Measurements from ENCODE around the gene INPP5D. TPM values are rescaled to one million over a fixed set of nuclear protein-coding genes. Genes with fewer than 3 reads are reported as not detected.
A peak's percentile ranks its signal among the peaks of the same experiment; 100 is the strongest.
"Not testable (repeated sequence)": the region's sequence is repeated elsewhere in the genome, so short reads cannot be mapped to it uniquely, and the experiment has no call there.

INPP5D gene
- total and polyA plus RNA-seq, 2 donors, result 26.6 to 42.0 TPM

DNA sequence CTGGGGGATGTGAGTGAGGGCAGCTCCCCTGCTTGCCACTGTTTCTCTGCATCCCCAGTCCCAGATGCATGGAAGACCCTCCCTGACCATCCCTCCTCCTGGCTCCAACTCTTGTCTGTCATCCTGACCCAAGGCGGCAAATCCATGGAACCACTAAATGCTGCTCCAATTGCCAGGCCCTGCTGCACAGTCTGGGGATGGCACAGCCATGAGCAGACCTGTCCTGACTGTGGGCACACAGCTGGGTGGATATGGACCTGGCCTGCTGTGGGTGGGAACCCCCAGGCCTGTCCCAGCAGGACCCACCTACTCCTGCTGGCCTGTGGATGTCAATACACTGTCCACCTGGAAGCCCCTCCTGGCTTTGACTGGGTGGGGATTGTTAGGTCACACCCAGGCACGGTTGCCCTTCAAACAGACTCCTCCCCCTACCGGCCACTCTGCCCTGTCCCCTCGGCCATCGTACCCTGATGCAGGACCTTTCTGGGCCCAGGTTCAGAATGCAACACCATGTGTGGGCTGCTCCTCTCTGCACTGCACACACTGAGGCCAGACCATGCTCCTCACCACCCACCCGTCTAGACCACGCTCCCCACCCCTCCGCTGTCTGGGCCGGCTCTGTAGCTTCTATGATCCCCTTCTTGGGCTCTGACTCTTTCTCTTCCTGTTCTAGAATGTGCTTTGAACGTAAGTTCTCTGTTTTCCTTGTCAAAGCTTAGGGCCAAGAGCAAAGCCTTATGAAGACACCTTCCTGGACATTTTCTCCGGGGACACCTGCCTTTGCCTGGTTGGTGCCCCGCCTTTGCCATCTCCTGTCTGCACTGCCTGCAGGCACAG lies 57.9 kb downstream of the INPP5D start:
- H3K9me3 ChIP-seq (ENCODE audit: control insufficient read depth in 2 of 2, insufficient read depth in 1 of 2, low read length in 1 of 2), result peaks cover 0 to 5% of the 10 kb centered on the region in 2 donors
- H3K4me3 ChIP-seq (ENCODE audit: low read length in 2 of 2), result no peak overlapping the region
- H3K4me1 ChIP-seq (ENCODE audit: control insufficient read depth in 2 of 2, insufficient read depth in 2 of 2, low read length in 2 of 2), result peaks cover 42 to 59% of the 10 kb centered on the region in 2 donors
- H3K27ac ChIP-seq (ENCODE audit: low read depth in 1 of 2, low read length in 1 of 2), result peak overlapping the region; percentile 25 to 58
- 82% methylated on average over 12 of the region's 12 CpGs for WGBS
- H3K27me3 ChIP-seq (ENCODE audit: control insufficient read depth in 2 of 2, insufficient read depth in 1 of 2, low read length in 1 of 2), result no peaks in the 10 kb centered on the region
- H3K36me3 ChIP-seq (ENCODE audit: control insufficient read depth in 2 of 2, insufficient read depth in 2 of 2, low read length in 1 of 2), result peaks cover 12 to 23% of the 10 kb centered on the region in 2 donors
- DNase-seq (ENCODE audit: low read depth in 6 of 9, low spot score in 9 of 9), result peak in 1 of 9 donors; percentile 58

GRCh38 chr2:233118648-233119000 lies 58.5 kb downstream of the INPP5D start:
- peaks cover 0 to 5% of the 10 kb centered on the region in 2 donors for H3K9me3 ChIP-seq (ENCODE audit: control insufficient read depth in 2 of 2, insufficient read depth in 1 of 2, low read length in 1 of 2)
- no peak overlapping the region for H3K4me3 ChIP-seq (ENCODE audit: low read length in 2 of 2)
- no peak for DNase-seq (ENCODE audit: low read depth in 6 of 9, low spot score in 9 of 9)
- peaks cover 37 to 53% of the 10 kb centered on the region in 2 donors for H3K4me1 ChIP-seq (ENCODE audit: control insufficient read depth in 2 of 2, insufficient read depth in 2 of 2, low read length in 2 of 2)
- peaks cover 15 to 26% of the 10 kb centered on the region in 2 donors for H3K36me3 ChIP-seq (ENCODE audit: control insufficient read depth in 2 of 2, insufficient read depth in 2 of 2, low read length in 1 of 2)
- 92% methylated on average over 9 of the region's 9 CpGs for WGBS
- H3K27ac ChIP-seq (ENCODE audit: low read depth in 1 of 2, low read length in 1 of 2), result peak overlapping the region in 1 of 2 donors; percentile 32
- no peaks in the 10 kb centered on the region for H3K27me3 ChIP-seq (ENCODE audit: control insufficient read depth in 2 of 2, insufficient read depth in 1 of 2, low read length in 1 of 2)

- Histone ChIP-seq H3K27ac (ENCODE audit: low read depth in 1 of 2, low read length in 1 of 2) (no peak overlapping the region), H3K4me3 (ENCODE audit: low read length in 2 of 2) (no peak overlapping the region), H3K4me1 (ENCODE audit: control insufficient read depth in 2 of 2, insufficient read depth in 2 of 2, low read length in 2 of 2) (peaks cover 35 to 50% of the 10 kb centered on the region in 2 donors), H3K36me3 (ENCODE audit: control insufficient read depth in 2 of 2, insufficient read depth in 2 of 2, low read length in 1 of 2) (peaks cover 17 to 31% of the 10 kb centered on the region in 2 donors), H3K27me3 (ENCODE audit: control insufficient read depth in 2 of 2, insufficient read depth in 1 of 2, low read length in 1 of 2) (no peaks in the 10 kb centered on the region), H3K9me3 (ENCODE audit: control insufficient read depth in 2 of 2, insufficient read depth in 1 of 2, low read length in 1 of 2) (peaks cover 0 to 5% of the 10 kb centered on the region in 2 donors)
- DNase-seq (ENCODE audit: low read depth in 6 of 9, low spot score in 9 of 9), result no peak
- 91% methylated on average over 8 of the region's 8 CpGs for WGBS
Observed at GRCh38 chr2:233119123-233119522, 59.0 kb downstream of the INPP5D start.

GRCh38 chr2:233119806-233120205 lies 59.7 kb downstream of the INPP5D start:
- Histone ChIP-seq H3K4me1 (ENCODE audit: control insufficient read depth in 2 of 2, insufficient read depth in 2 of 2, low read length in 2 of 2) (peaks cover 28 to 49% of the 10 kb centered on the region in 2 donors), H3K9me3 (ENCODE audit: control insufficient read depth in 2 of 2, insufficient read depth in 1 of 2, low read length in 1 of 2) (peaks cover 0 to 5% of the 10 kb centered on the region in 2 donors), H3K4me3 (ENCODE audit: low read length in 2 of 2) (no peak overlapping the region), H3K27ac (ENCODE audit: low read depth in 1 of 2, low read length in 1 of 2) (no peak overlapping the region), H3K36me3 (ENCODE audit: control insufficient read depth in 2 of 2, insufficient read depth in 2 of 2, low read length in 1 of 2) (peaks cover 24 to 38% of the 10 kb centered on the region in 2 donors), H3K27me3 (ENCODE audit: control insufficient read depth in 2 of 2, insufficient read depth in 1 of 2, low read length in 1 of 2) (no peaks in the 10 kb centered on the region)
- 97% methylated on average over 7 of the region's 7 CpGs for WGBS
- no peak for DNase-seq (ENCODE audit: low read depth in 6 of 9, low spot score in 9 of 9)

DNA sequence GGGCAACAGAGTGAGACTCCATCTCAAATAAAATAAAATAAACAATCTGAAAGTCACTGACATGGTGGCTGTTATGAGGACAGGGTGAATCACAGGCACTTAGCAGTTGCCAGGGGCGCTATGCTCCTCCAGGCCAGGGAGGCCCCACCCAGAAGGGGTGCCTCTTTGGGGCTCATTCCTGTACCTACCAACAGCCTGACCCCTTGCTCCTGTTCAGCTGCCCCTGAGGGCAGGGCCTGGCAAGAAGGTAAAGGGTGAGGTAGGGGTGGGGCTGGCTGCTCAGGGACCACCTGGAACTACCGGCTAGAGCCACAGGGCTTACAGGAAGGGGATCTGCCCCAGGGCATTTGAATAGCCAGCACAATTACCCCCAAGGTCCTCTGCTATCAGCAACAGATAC lies 60.3 kb downstream of the INPP5D start:
- no peak for DNase-seq (ENCODE audit: low read depth in 6 of 9, low spot score in 9 of 9)
- H3K4me1 ChIP-seq (ENCODE audit: control insufficient read depth in 2 of 2, insufficient read depth in 2 of 2, low read length in 2 of 2), result peaks cover 22 to 44% of the 10 kb centered on the region in 2 donors
- 96% methylated on average over 2 of the region's 2 CpGs for WGBS
- peaks cover 0 to 5% of the 10 kb centered on the region in 2 donors for H3K9me3 ChIP-seq (ENCODE audit: control insufficient read depth in 2 of 2, insufficient read depth in 1 of 2, low read length in 1 of 2)
- H3K4me3 ChIP-seq (ENCODE audit: low read length in 2 of 2), result no peak overlapping the region
- H3K27me3 ChIP-seq (ENCODE audit: control insufficient read depth in 2 of 2, insufficient read depth in 1 of 2, low read length in 1 of 2), result no peaks in the 10 kb centered on the region
- H3K27ac ChIP-seq (ENCODE audit: low read depth in 1 of 2, low read length in 1 of 2), result no peak overlapping the region
- peaks cover 30 to 42% of the 10 kb centered on the region in 2 donors for H3K36me3 ChIP-seq (ENCODE audit: control insufficient read depth in 2 of 2, insufficient read depth in 2 of 2, low read length in 1 of 2)

- H3K9me3 ChIP-seq (ENCODE audit: control insufficient read depth in 2 of 2, insufficient read depth in 1 of 2, low read length in 1 of 2), result peaks cover 0 to 5% of the 10 kb centered on the region in 2 donors
- H3K36me3 ChIP-seq (ENCODE audit: control insufficient read depth in 2 of 2, insufficient read depth in 2 of 2, low read length in 1 of 2), result peaks cover 44 to 53% of the 10 kb centered on the region in 2 donors
- DNase-seq (ENCODE audit: low read depth in 6 of 9, low spot score in 9 of 9), result no peak
- WGBS, result 95% methylated on average over 13 of the region's 13 CpGs
- H3K4me1 ChIP-seq (ENCODE audit: control insufficient read depth in 2 of 2, insufficient read depth in 2 of 2, low read length in 2 of 2), result peaks cover 16 to 30% of the 10 kb centered on the region in 2 donors
- no peaks in the 10 kb centered on the region for H3K27me3 ChIP-seq (ENCODE audit: control insufficient read depth in 2 of 2, insufficient read depth in 1 of 2, low read length in 1 of 2)
- H3K27ac ChIP-seq (ENCODE audit: low read depth in 1 of 2, low read length in 1 of 2), result no peak overlapping the region
- no peak overlapping the region for H3K4me3 ChIP-seq (ENCODE audit: low read length in 2 of 2)
Observed at GRCh38 chr2:233121856-233122255, 61.7 kb downstream of the INPP5D start.

DNA sequence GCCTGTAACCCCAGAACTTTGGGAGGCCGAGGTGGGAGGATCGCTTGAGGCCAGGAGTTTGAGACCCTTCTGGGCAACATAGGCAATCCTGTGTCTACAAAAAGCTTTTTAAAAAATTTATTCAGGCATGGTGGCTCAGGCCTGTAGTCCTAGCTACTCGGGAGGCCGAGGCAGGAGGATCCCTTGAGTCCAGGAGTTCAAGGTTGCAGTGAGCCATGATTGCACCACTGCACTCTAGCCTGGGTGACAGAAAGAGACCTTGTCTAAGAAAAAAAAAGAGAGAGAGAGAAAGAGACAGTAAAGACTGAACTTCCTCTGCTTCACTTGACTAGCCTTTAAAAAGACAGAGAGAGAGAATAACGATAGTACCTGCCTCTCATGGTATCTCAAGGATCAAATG lies 62.4 kb downstream of the INPP5D start:
- H3K9me3 ChIP-seq (ENCODE audit: control insufficient read depth in 2 of 2, insufficient read depth in 1 of 2, low read length in 1 of 2), result peaks cover 0 to 5% of the 10 kb centered on the region in 2 donors
- no peak overlapping the region for H3K4me3 ChIP-seq (ENCODE audit: low read length in 2 of 2)
- no peak for DNase-seq (ENCODE audit: low read depth in 6 of 9, low spot score in 9 of 9)
- no peak overlapping the region for H3K27ac ChIP-seq (ENCODE audit: low read depth in 1 of 2, low read length in 1 of 2)
- H3K4me1 ChIP-seq (ENCODE audit: control insufficient read depth in 2 of 2, insufficient read depth in 2 of 2, low read length in 2 of 2), result peaks cover 9 to 23% of the 10 kb centered on the region in 2 donors
- H3K36me3 ChIP-seq (ENCODE audit: control insufficient read depth in 2 of 2, insufficient read depth in 2 of 2, low read length in 1 of 2), result peaks cover 50 to 56% of the 10 kb centered on the region in 2 donors
- H3K27me3 ChIP-seq (ENCODE audit: control insufficient read depth in 2 of 2, insufficient read depth in 1 of 2, low read length in 1 of 2), result no peaks in the 10 kb centered on the region
- 96% methylated on average over 5 of the region's 5 CpGs for WGBS

- H3K4me3 ChIP-seq (ENCODE audit: low read length in 2 of 2); H3K27ac ChIP-seq (ENCODE audit: low read depth in 1 of 2, low read length in 1 of 2); DNase-seq (ENCODE audit: low read depth in 6 of 9, low spot score in 9 of 9); H3K9me3 ChIP-seq (ENCODE audit: control insufficient read depth in 2 of 2, insufficient read depth in 1 of 2, low read length in 1 of 2); H3K27me3 ChIP-seq (ENCODE audit: control insufficient read depth in 2 of 2, insufficient read depth in 1 of 2, low read length in 1 of 2): not testable (repeated sequence)
- Histone ChIP-seq H3K36me3 (ENCODE audit: control insufficient read depth in 2 of 2, insufficient read depth in 2 of 2, low read length in 1 of 2) (peaks cover 55% of the 10 kb centered on the region in 2 donors), H3K4me1 (ENCODE audit: control insufficient read depth in 2 of 2, insufficient read depth in 2 of 2, low read length in 2 of 2) (peaks cover 0 to 13% of the 10 kb centered on the region in 2 donors)
- WGBS, result over 99% methylated on average over 2 of the region's 2 CpGs
Observed at GRCh38 chr2:233123576-233123975, 63.4 kb downstream of the INPP5D start.

DNA sequence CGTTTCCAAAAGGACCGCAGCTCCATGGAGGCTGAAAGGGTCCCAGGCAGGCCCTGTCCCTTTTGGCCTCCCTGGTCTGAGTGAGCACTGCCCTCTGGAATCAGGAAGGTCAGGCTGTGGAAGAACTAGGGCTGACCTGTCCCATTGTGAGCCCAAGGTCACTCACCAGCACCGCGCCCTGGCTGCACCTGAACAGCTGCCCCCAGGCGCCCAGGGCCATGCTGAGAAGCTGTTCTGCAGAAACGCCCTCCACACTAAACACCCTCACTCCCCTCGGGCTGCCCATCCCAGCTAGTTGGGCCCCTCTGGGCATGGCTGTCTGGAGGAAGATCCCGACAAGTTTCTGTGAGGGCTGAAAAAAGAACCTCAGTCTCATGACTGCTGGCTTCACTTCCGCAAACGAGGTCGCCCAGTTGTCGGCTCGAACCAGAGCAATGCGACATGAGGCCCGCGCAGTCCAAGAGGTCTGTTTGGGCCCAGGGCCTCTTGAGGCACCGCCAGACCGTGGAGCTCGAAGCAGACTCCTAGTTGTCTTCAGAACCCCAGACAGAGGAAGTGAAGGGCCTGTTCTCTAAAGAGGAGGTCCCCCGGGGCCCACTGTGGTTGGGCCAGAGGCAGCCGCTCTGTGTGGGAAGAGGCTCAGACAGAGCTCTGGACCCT lies 64.4 kb downstream of the INPP5D start:
- H3K27me3 ChIP-seq (ENCODE audit: control insufficient read depth in 2 of 2, insufficient read depth in 1 of 2, low read length in 1 of 2), result no peaks in the 10 kb centered on the region
- H3K27ac ChIP-seq (ENCODE audit: low read depth in 1 of 2, low read length in 1 of 2), result peak overlapping the region in 1 of 2 donors; percentile 37
- peaks cover 0 to 5% of the 10 kb centered on the region in 2 donors for H3K9me3 ChIP-seq (ENCODE audit: control insufficient read depth in 2 of 2, insufficient read depth in 1 of 2, low read length in 1 of 2)
- no peak overlapping the region for H3K4me3 ChIP-seq (ENCODE audit: low read length in 2 of 2)
- peaks cover 0 to 13% of the 10 kb centered on the region in 2 donors for H3K4me1 ChIP-seq (ENCODE audit: control insufficient read depth in 2 of 2, insufficient read depth in 2 of 2, low read length in 2 of 2)
- H3K36me3 ChIP-seq (ENCODE audit: control insufficient read depth in 2 of 2, insufficient read depth in 2 of 2, low read length in 1 of 2), result peaks cover 59 to 60% of the 10 kb centered on the region in 2 donors
- DNase-seq (ENCODE audit: low read depth in 6 of 9, low spot score in 9 of 9), result no peak
- 97% methylated on average over 21 of the region's 21 CpGs for WGBS
